ENCODE measurements around the gene PANX2.

The PANX2 gene

DNA sequence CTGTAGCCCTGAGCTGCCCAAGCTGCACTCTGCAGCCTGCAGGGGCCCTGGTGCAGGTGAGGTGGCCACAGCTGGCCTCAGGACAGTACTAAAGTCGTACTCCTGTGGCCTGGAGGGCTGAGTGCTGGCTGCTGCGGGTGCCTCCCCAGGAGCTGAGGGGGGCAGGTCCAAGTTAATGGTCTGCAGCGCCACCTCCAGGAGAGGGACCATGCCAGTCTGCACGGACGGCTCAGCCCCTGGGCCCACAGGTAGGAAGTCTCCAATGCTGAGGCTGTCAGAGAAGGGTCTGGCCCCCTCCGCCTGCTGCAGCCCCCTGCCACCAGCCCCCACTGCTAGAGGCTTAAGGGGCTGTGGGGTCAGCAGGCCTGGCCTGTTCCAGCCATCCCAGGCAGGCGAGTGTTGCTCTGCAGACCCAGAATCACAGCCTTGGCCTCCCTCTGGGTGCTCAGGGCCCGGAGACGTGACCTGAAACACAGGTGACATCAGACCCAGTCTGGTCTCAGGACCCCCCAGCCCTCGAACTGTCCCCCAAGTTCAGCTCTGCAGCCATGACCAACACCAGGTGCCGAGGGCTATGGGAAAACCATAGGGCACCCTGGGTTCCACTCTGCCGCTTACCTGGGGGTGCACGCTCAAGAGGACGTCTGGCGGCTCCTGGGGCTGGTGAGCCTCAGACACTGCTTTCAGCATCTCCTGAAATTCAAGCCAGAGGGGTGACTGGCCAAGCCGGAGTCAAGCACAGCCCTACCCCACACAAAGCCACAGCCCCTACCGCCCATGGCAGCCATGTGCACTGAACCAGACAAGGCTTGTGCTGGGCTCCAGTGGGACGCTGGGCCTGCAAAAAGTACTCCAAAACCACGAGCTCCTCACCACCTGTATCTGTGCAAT, 51.1 kb downstream of the PANX2 start:
- H3K9me3 Mint-ChIP-seq = no peaks in the 10 kb centered on the region
- H3K27ac Mint-ChIP-seq = no peak overlapping the region
- no peaks in the 10 kb centered on the region for H3K4me1 Mint-ChIP-seq (ENCODE audit: low read depth)
- no peak for DNase-seq (ENCODE audit: low spot score)
- no peaks in the 10 kb centered on the region for H3K27me3 Mint-ChIP-seq (ENCODE audit: low read depth)
- peaks cover 12% of the 10 kb centered on the region for H3K36me3 Mint-ChIP-seq (ENCODE audit: low read depth)
- no peak overlapping the region for H3K4me3 Mint-ChIP-seq

DNA sequence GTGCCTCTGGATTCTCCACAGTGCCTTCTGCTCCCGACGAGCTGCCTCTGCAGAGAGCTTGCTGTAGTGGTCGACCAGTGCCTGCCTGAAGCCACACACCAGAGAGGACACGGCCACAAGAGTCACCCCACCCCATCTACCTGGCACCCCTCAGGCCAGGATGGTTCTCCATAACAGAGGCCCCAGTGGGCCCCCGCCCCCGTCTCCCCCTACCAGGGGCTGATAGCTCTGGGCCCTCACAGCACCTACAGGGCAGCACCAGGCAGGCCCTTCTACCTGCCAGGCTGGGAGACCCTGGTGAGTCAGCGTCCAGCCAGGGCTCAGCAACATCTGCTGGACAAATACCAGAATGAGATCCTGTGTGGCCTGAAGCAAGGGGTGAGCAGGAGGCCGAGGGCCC, 52.0 kb downstream of the PANX2 start:
- no peaks in the 10 kb centered on the region for H3K9me3 Mint-ChIP-seq
- DNase-seq (ENCODE audit: low spot score) = no peak
- peaks cover 12% of the 10 kb centered on the region for H3K36me3 Mint-ChIP-seq (ENCODE audit: low read depth)
- no peaks in the 10 kb centered on the region for H3K27me3 Mint-ChIP-seq (ENCODE audit: low read depth)
- H3K4me3 Mint-ChIP-seq = no peak overlapping the region
- no peaks in the 10 kb centered on the region for H3K4me1 Mint-ChIP-seq (ENCODE audit: low read depth)
- no peak overlapping the region for H3K27ac Mint-ChIP-seq

DNA sequence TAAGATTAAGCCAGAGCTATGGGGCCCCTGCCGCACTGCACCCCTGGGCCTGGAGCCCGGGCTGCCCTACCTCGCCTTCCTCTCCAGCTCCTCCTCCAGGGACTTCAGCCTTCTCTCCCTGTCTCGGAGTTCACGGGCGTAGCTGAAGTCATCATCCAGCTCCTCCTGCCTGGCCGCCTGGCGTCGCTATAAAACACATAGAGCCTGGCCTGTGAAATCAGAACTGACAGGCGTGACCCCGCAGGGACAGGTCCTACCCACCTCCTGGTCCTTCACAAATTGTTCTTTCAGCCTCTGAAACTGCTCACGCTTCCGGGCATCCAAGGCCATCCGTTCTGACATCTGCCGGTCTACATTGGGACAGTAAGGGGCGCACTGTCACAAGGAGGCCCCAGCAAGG, 53.5 kb downstream of the PANX2 start:
- peaks cover 15% of the 10 kb centered on the region for H3K36me3 Mint-ChIP-seq (ENCODE audit: low read depth)
- DNase-seq (ENCODE audit: low spot score) = no peak
- H3K4me3 Mint-ChIP-seq = no peak overlapping the region
- no peaks in the 10 kb centered on the region for H3K4me1 Mint-ChIP-seq (ENCODE audit: low read depth)
- H3K9me3 Mint-ChIP-seq = no peaks in the 10 kb centered on the region
- H3K27me3 Mint-ChIP-seq (ENCODE audit: low read depth) = no peaks in the 10 kb centered on the region
- no peak overlapping the region for H3K27ac Mint-ChIP-seq

DNA sequence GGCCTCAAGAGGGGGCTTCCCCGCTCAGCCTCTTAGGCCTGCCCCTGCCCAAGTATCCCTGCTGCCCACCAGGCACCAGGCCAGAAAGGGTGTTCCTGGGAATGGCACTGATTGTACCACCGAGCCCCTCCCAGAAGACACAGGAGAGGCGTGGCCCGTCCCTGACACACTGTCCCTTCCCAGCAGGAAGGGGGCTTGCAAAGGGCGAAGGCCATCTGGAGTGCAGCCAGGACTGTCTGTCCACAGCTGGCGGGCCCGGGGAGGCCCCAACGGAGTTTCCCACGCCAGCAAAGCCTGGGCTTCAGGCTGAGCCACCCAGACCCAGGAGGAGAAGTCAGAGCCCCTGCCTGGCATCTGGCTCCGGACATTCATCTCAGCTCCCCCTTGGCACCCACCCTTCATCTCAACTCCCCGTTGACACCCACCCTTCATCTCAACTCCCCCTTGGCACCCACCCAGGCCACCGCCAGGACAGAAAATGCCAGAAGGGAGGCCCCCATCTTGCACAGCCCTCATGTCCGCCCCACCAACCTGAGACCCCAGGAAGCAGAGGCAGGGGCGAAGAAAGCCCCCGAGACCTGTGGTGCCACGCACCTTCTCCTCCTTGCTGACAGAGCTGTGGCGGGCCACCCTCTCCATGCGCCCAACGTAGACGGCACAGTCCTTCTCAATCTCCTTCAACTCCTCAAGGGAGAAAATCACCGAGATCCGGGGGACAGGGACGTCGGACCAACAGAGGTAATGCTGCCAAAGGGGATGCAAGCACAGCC, 54.9 kb downstream of the PANX2 start:
- no peak overlapping the region for H3K27ac Mint-ChIP-seq
- no peak for DNase-seq (ENCODE audit: low spot score)
- no peaks in the 10 kb centered on the region for H3K4me1 Mint-ChIP-seq (ENCODE audit: low read depth)
- H3K27me3 Mint-ChIP-seq (ENCODE audit: low read depth) = no peaks in the 10 kb centered on the region
- no peaks in the 10 kb centered on the region for H3K9me3 Mint-ChIP-seq
- no peak overlapping the region for H3K4me3 Mint-ChIP-seq
- H3K36me3 Mint-ChIP-seq (ENCODE audit: low read depth) = peaks cover 22% of the 10 kb centered on the region

DNA sequence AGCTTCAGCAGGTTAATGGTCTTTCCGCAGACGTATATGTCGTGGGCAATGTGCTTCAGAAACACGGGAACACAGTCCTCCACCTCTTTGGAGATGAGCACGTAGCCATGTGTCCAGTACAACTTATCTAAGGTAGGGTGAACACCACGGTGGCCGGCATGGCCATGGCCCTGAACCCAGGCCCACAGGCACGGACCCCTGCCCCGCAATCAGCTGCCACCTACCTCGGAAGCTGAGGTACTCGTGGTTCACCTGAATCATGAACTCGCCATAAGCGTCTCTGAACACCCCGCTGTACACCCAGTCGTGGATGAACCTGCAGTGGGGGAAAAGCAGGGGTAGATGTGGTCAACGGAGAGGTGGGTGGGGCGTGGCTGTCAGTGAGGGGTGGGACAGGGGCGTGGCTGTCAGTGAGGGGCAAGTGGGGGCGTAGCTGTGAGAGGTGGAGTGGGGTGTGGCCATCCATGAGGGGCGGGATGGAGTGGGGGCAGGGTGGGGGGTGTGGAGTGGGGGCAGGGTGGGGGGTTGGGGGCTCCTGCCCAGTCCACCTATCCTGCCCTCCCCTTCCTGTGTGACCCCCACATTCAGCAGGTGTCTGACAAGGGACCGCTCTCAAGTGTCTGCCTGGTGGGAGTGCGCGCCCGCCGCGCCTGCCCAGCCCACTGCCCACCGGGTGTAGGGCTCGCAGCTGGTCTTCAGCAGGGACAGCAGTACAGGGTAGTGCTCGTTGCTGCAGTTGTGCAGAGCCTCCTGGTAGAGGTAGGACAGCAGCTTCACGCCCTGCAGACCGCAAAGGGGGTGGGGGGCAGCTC, 55.7 kb downstream of the PANX2 start:
- H3K4me1 Mint-ChIP-seq (ENCODE audit: low read depth) = no peaks in the 10 kb centered on the region
- no peak overlapping the region for H3K27ac Mint-ChIP-seq
- DNase-seq (ENCODE audit: low spot score) = no peak
- no peaks in the 10 kb centered on the region for H3K9me3 Mint-ChIP-seq
- peaks cover 18% of the 10 kb centered on the region for H3K36me3 Mint-ChIP-seq (ENCODE audit: low read depth)
- H3K27me3 Mint-ChIP-seq (ENCODE audit: low read depth) = no peaks in the 10 kb centered on the region
- no peak overlapping the region for H3K4me3 Mint-ChIP-seq

DNA sequence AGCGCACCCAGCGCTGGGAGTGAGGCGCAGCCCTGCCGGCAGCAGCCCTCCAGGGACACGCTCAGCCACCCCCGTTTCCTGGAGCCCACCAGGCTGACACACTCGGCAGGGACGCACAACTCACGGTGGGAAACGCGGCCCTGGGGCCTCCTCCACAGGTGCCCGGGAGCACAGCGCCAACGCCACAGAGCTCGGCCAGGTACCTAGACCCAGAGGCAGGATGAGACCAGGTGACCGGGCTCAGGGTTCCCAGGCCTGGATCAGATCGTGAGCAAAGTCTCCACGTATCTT, 56.3 kb downstream of the PANX2 start:
- no peaks in the 10 kb centered on the region for H3K4me1 Mint-ChIP-seq (ENCODE audit: low read depth)
- peaks cover 18% of the 10 kb centered on the region for H3K36me3 Mint-ChIP-seq (ENCODE audit: low read depth)
- H3K27ac Mint-ChIP-seq = no peak overlapping the region
- no peak for DNase-seq (ENCODE audit: low spot score)
- H3K4me3 Mint-ChIP-seq = no peak overlapping the region
- H3K9me3 Mint-ChIP-seq = no peaks in the 10 kb centered on the region
- H3K27me3 Mint-ChIP-seq (ENCODE audit: low read depth) = no peaks in the 10 kb centered on the region

DNA sequence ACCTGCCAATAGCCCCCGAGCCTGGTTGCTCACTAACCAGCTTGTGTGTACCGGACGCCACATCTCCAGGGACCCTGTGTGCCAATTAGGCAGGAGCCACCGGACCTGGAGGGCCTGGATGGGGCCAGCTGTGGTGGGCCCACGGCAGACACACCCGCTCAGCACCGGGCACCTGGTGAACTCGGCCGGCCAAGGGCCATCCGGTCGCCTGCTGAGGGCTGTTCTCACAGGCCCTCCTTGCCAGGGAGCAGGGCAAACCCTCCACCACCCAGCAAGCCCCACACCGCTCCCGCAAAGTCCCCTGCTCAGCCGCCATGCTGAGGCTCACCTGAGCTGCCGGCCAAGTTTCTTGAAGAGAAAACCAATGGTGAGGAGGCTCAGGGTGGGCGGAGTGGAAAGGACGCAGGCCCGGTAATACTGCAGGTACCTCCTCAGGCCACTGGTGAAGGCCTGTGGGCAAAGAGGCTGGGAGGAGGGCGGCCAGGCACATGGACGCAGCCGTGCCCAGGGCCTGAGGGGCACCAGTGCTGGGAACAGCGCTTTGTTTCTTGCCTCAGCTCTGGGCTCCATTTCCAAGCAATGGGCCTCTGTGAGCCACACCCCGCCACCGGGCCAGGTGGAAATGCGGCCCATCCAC, 57.2 kb downstream of the PANX2 start:
- no peak for DNase-seq (ENCODE audit: low spot score)
- Mint-ChIP-seq H3K36me3 (ENCODE audit: low read depth) (peaks cover 20% of the 10 kb centered on the region), H3K4me3 (no peak overlapping the region), H3K4me1 (ENCODE audit: low read depth) (no peaks in the 10 kb centered on the region), H3K27ac (no peak overlapping the region), H3K9me3 (no peaks in the 10 kb centered on the region), H3K27me3 (ENCODE audit: low read depth) (no peaks in the 10 kb centered on the region)

DNA sequence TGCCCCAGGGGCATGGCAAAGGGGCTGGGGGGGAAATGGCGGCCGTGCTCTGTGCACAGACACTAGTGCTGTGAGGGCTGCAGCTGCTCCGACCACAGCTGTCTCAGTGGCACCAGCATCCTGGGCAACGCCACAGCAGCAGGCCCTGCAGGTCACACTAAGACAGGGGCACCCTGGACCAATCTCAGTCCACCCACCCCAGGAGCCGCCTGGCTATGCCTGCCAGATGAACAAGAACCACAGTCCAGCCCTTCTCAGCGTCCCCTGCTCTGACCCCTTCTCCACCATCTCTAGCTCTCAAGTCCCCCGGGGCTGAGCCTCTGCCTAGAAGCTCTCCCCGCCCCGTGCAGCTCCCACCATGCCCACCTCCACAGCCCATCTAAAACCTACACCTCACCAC, 57.8 kb downstream of the PANX2 start:
- no peak for DNase-seq (ENCODE audit: low spot score)
- Mint-ChIP-seq H3K9me3 (no peaks in the 10 kb centered on the region), H3K27ac (no peak overlapping the region), H3K27me3 (ENCODE audit: low read depth) (no peaks in the 10 kb centered on the region), H3K4me1 (ENCODE audit: low read depth) (no peaks in the 10 kb centered on the region), H3K4me3 (no peak overlapping the region), H3K36me3 (ENCODE audit: low read depth) (peaks cover 20% of the 10 kb centered on the region)

DNA sequence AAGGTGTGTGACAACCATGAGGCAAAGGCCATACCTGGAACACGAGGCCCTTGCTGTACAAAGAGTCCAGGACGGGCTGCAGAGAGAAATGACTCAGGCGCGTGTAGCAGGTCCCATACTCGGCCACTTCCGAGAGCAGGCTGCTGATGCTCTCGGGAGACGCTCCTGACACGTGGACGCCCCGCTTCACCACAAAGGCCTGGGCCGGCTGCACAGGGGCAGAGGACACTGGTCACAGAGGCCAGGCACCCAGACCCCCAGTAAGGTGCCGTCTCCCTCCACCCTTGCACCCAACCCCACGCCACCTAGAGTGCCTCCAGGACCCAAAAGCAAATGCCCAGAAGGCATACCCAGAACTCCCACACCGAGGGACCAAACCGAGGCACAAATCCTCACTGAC, 58.8 kb downstream of the PANX2 start:
- Mint-ChIP-seq H3K36me3 (ENCODE audit: low read depth) (peaks cover 25% of the 10 kb centered on the region), H3K27me3 (ENCODE audit: low read depth) (no peaks in the 10 kb centered on the region), H3K4me1 (ENCODE audit: low read depth) (no peaks in the 10 kb centered on the region), H3K27ac (no peak overlapping the region), H3K4me3 (no peak overlapping the region), H3K9me3 (no peaks in the 10 kb centered on the region)
- DNase-seq (ENCODE audit: low spot score) = no peak
